Mesenchymal stem cell (in vitro differentiated cells and primary cell): ENCODE measurements around the gene MPDU1.

Experiments
- DNase-seq: peaks from one replicate; pipeline ENCODE4 v3.0.0-alpha.2; 2013
- H2AFZ ChIP-seq: one replicate; pipeline ENCODE4 v1.6.1; 2013; ENCODE audit warnings: low read depth, mild to moderate bottlenecking, control low read depth, inconsistent platforms, low read length, moderate library complexity
- H2AK5ac ChIP-seq: 2 replicates; pipeline ENCODE4 v1.6.1; 2013; ENCODE audit warnings: low read length, moderate library complexity, mild to moderate bottlenecking, inconsistent platforms; ENCODE audit not compliant: severe bottlenecking
- H2BK120ac ChIP-seq: one replicate; pipeline ENCODE4 v1.6.1; 2013; ENCODE audit warnings: low read depth, mild to moderate bottlenecking, inconsistent platforms, low read length, moderate library complexity
- H2BK12ac ChIP-seq, 2 experiments: one replicate each; pipeline ENCODE4 v1.6.1; 2013; ENCODE audit warnings: inconsistent platforms in 2 of 2, low read length in 2 of 2, mild to moderate bottlenecking in 2 of 2, moderate library complexity in 2 of 2, control low read depth in 1 of 2
- H2BK15ac ChIP-seq: one replicate; pipeline ENCODE4 v1.6.1; 2013; ENCODE audit warnings: mild to moderate bottlenecking, low read depth, inconsistent platforms; ENCODE audit not compliant: poor library complexity, severe bottlenecking
- H2BK5ac ChIP-seq: 2 replicates; pipeline ENCODE4 v1.6.1; 2013; ENCODE audit warnings: low read depth, mild to moderate bottlenecking, low read length, control low read depth, inconsistent platforms; ENCODE audit not compliant: poor library complexity, severe bottlenecking
- H3K14ac ChIP-seq, 2 experiments: one replicate each; pipeline ENCODE4 v1.6.1; 2013; ENCODE audit warnings: inconsistent platforms in 2 of 2, low read length in 2 of 2, control low read depth in 1 of 2, mild to moderate bottlenecking in 1 of 2, moderate library complexity in 1 of 2
- H3K18ac ChIP-seq, 2 experiments: one replicate each; pipeline ENCODE4 v1.6.1; 2013; ENCODE audit warnings: inconsistent platforms in 2 of 2, low read length in 2 of 2, control low read depth in 1 of 2, low read depth in 1 of 2, mild to moderate bottlenecking in 1 of 2
- H3K23ac ChIP-seq, 2 experiments: one replicate each; pipeline ENCODE4 v1.6.1; 2013; ENCODE audit warnings: inconsistent platforms in 2 of 2, low read length in 2 of 2, mild to moderate bottlenecking in 2 of 2, moderate library complexity in 2 of 2, control low read depth in 1 of 2
- H3K27ac ChIP-seq: 2 replicates; pipeline ENCODE4 v1.5.1; 2013; ENCODE audit warnings: mild to moderate bottlenecking, moderate library complexity, low read length, control low read depth, inconsistent platforms; ENCODE audit not compliant: poor library complexity, severe bottlenecking
- H3K27me3 ChIP-seq, 2 experiments: 2 replicates each; pipeline versions ENCODE4 v1.6.1 to v1.7.0; 2013; ENCODE audit warnings: low read length in 2 of 2, mild to moderate bottlenecking in 2 of 2, moderate library complexity in 2 of 2, control low read depth in 1 of 2, inconsistent platforms in 1 of 2; ENCODE audit not compliant: control insufficient read depth in 1 of 2, insufficient read depth in 1 of 2
- H3K36me3 ChIP-seq, 2 experiments: 2 replicates each; pipeline versions ENCODE4 v1.6.1 to v1.7.0; 2013; ENCODE audit warnings: low read length in 2 of 2, control low read depth in 1 of 2, inconsistent platforms in 1 of 2, low read depth in 1 of 2, mild to moderate bottlenecking in 1 of 2; ENCODE audit not compliant: insufficient read depth in 2 of 2, control insufficient read depth in 1 of 2
- H3K4ac ChIP-seq, 2 experiments: one replicate each; pipeline ENCODE4 v1.6.1; 2013; ENCODE audit warnings: inconsistent platforms in 2 of 2, low read length in 2 of 2, mild to moderate bottlenecking in 2 of 2, moderate library complexity in 2 of 2, control low read depth in 1 of 2, low read depth in 1 of 2
- H3K4me1 ChIP-seq: 2 replicates; pipeline ENCODE4 v1.6.1; 2013; ENCODE audit warnings: low read depth, low read length, control low read depth; ENCODE audit not compliant: control insufficient read depth, insufficient read depth
- H3K4me2 ChIP-seq: 2 replicates; pipeline ENCODE4 v1.6.1; 2013; ENCODE audit warnings: low read length, mild to moderate bottlenecking, inconsistent platforms; ENCODE audit not compliant: poor library complexity, severe bottlenecking
- H3K4me3 ChIP-seq, 2 experiments: 2 replicates each; pipeline versions ENCODE4 v1.5.1 to v1.7.0; 2013; ENCODE audit warnings: low read length in 2 of 2, mild to moderate bottlenecking in 2 of 2, control low read depth in 1 of 2, low read depth in 1 of 2; ENCODE audit not compliant: insufficient read depth in 1 of 2
- H3K79me1 ChIP-seq: replicated peaks from 2 replicates; pipeline ENCODE4 v1.6.1; 2013; ENCODE audit warnings: mild to moderate bottlenecking, control low read depth, low read length, inconsistent platforms; ENCODE audit not compliant: poor library complexity, severe bottlenecking
- H3K9ac ChIP-seq: 2 replicates; pipeline ENCODE4 v1.7.0; 2013; ENCODE audit warnings: mild to moderate bottlenecking, low read length, moderate library complexity
- H3K9me3 ChIP-seq: 2 replicates; pipeline ENCODE4 v1.7.0; 2013; ENCODE audit warnings: mild to moderate bottlenecking, low read length; ENCODE audit not compliant: control insufficient read depth
- H4K8ac ChIP-seq: one replicate; pipeline ENCODE4 v1.6.1; 2013; ENCODE audit warnings: inconsistent platforms, mild to moderate bottlenecking, low read length, moderate library complexity
- H4K91ac ChIP-seq: one replicate; pipeline ENCODE4 v1.6.1; 2013; ENCODE audit warnings: mild to moderate bottlenecking, low read length, inconsistent platforms
- WGBS: methylation state at CpG from one replicate; pipeline ENCODE4 v1.1.7; 2013; ENCODE audit warnings: mixed read lengths; 5-methylcytosine and 5-hydroxymethylcytosine counted together

MPDU1 gene

GRCh38 chr17:7570351-7570750 lies 13.3 kb upstream of the MPDU1 start:
- Histone ChIP-seq H3K9ac (no peak overlapping the region), H2AFZ (no peak overlapping the region), H3K4me1 (peaks cover 9% of the 10 kb centered on the region), H3K18ac (no peak overlapping the region), H3K23ac (no peak overlapping the region), H3K27ac (no peak overlapping the region), H3K4me2 (no peak overlapping the region), H2AK5ac (no peak overlapping the region), H3K27me3 (no peaks in the 10 kb centered on the region), H3K79me1 (peaks cover 27% of the 10 kb centered on the region), H3K36me3 (peaks cover 56 to 70% of the 10 kb centered on the region in 2 experiments), H2BK15ac (no peak overlapping the region), H3K4ac (no peak overlapping the region), H4K91ac (no peak overlapping the region), H2BK12ac (no peak overlapping the region), H4K8ac (peak overlapping the region; percentile 4), H3K9me3 (no peaks in the 10 kb centered on the region), H3K14ac (no peak overlapping the region), H2BK120ac (no peak overlapping the region), H3K4me3 (no peak overlapping the region), H2BK5ac (no peak overlapping the region)
- DNase-seq, result no peak
- WGBS, result 97% methylated on average over 10 of the region's 10 CpGs

GRCh38 chr17:7572338-7572587 lies 11.4 kb upstream of the MPDU1 start:
- no peak overlapping the region for H3K23ac ChIP-seq
- H3K4ac ChIP-seq, result peak overlapping the region in 1 of 2 experiments; percentile 92
- no peak overlapping the region for H2BK120ac ChIP-seq
- no peak for DNase-seq
- H3K27ac ChIP-seq, result peak overlapping the region; percentile 72
- peak overlapping the region; percentile 85 for H4K8ac ChIP-seq
- peaks cover 23% of the 10 kb centered on the region for H3K79me1 ChIP-seq
- H4K91ac ChIP-seq, result no peak overlapping the region
- H2BK5ac ChIP-seq, result no peak overlapping the region
- H2BK12ac ChIP-seq, result peak overlapping the region in 1 of 2 experiments; percentile 43
- H3K18ac ChIP-seq, result peak overlapping the region; percentile 10 to 67
- no peaks in the 10 kb centered on the region for H3K9me3 ChIP-seq
- peak overlapping the region; percentile 66 for H2AK5ac ChIP-seq
- peak overlapping the region; percentile 39 to 83 for H3K4me3 ChIP-seq
- H2AFZ ChIP-seq, result peak overlapping the region; percentile 5
- H3K4me1 ChIP-seq, result peaks cover 18% of the 10 kb centered on the region
- peak overlapping the region in 1 of 2 experiments; percentile 26 for H3K14ac ChIP-seq
- H3K27me3 ChIP-seq, result no peaks in the 10 kb centered on the region
- WGBS, result under 1% methylated on average over 11 of the region's 11 CpGs
- H3K4me2 ChIP-seq, result peak overlapping the region; percentile 79
- peak overlapping the region; percentile 91 for H3K9ac ChIP-seq
- H2BK15ac ChIP-seq, result no peak overlapping the region
- peaks cover 59 to 71% of the 10 kb centered on the region in 2 experiments for H3K36me3 ChIP-seq

- Histone ChIP-seq H2BK5ac (peak overlapping the region; percentile 94), H3K23ac (peak overlapping the region; percentile 0 to 100), H3K9me3 (no peaks in the 10 kb centered on the region), H3K4me1 (peaks cover 18% of the 10 kb centered on the region), H3K4me3 (peak overlapping the region; percentile 94 to 100), H3K4me2 (no peak overlapping the region), H2BK120ac (peak overlapping the region; percentile 90), H4K8ac (peak overlapping the region; percentile 89), H4K91ac (peak overlapping the region; percentile 95), H3K27me3 (no peaks in the 10 kb centered on the region), H3K27ac (peak overlapping the region; percentile 92), H3K36me3 (peaks cover 60 to 71% of the 10 kb centered on the region in 2 experiments), H2AK5ac (peak overlapping the region; percentile 88), H2BK15ac (peak overlapping the region; percentile 50), H3K9ac (peak overlapping the region; percentile 98), H3K4ac (peak overlapping the region; percentile 76 to 99), H3K79me1 (peaks cover 20% of the 10 kb centered on the region), H2AFZ (no peak overlapping the region), H3K18ac (peak overlapping the region; percentile 99 to 100), H3K14ac (peak overlapping the region; percentile 70 to 100), H2BK12ac (peak overlapping the region in 1 of 2 experiments; percentile 80)
- DNase-seq, result peak; percentile 100
- under 1% methylated on average over 73 of the region's 73 CpGs for WGBS
These were observed 10.9 kb upstream of the MPDU1 start for GRCh38 chr17:7572588-7573323.

- Histone ChIP-seq H3K9me3 (no peaks in the 10 kb centered on the region), H2BK12ac (peak overlapping the region in 1 of 2 experiments; percentile 80), H2AK5ac (peak overlapping the region; percentile 88), H2AFZ (no peak overlapping the region), H3K27ac (peak overlapping the region; percentile 92), H2BK120ac (no peak overlapping the region), H2BK15ac (no peak overlapping the region), H3K4me1 (peaks cover 18% of the 10 kb centered on the region), H3K14ac (peak overlapping the region in 1 of 2 experiments; percentile 100), H3K4me3 (peak overlapping the region; percentile 94 to 100), H3K4ac (peak overlapping the region; percentile 76 to 99), H2BK5ac (peak overlapping the region; percentile 94), H3K9ac (peak overlapping the region; percentile 98), H3K23ac (peak overlapping the region; percentile 0 to 100), H3K79me1 (peaks cover 17% of the 10 kb centered on the region), H3K36me3 (peaks cover 63 to 74% of the 10 kb centered on the region in 2 experiments), H3K4me2 (peak overlapping the region; percentile 47), H4K8ac (peak overlapping the region; percentile 10), H4K91ac (peak overlapping the region; percentile 95), H3K18ac (peak overlapping the region; percentile 99 to 100), H3K27me3 (no peaks in the 10 kb centered on the region)
- WGBS, result under 1% methylated on average over 68 of the region's 71 CpGs
- peak; percentile 90 for DNase-seq
These were observed 10.2 kb upstream of the MPDU1 start for GRCh38 chr17:7573324-7574080.
